SU-DHL-6 (cell line): ENCODE data around the gene TAMM41.
A peak's percentile ranks its signal among the peaks of the same experiment; 100 is the strongest.

Experiments
- H2AFZ ChIP-seq: fragments of 200-600 bp; sonication (generic); 2 replicates; pipeline ENCODE4 v1.6.1; 2014; ENCODE audit warnings: low read depth, mild to moderate bottlenecking, moderate library complexity, mixed read lengths, antibody characterized with exemption, low read length; ENCODE audit not compliant: severe bottlenecking
- H3F3A ChIP-seq: fragments of 200-600 bp; shearing (Covaris generic); 2 replicates; pipeline ENCODE4 v1.6.0; 2016; ENCODE audit warnings: antibody characterized with exemption, mild to moderate bottlenecking; ENCODE audit not compliant: insufficient read depth
- H3K27ac ChIP-seq: fragments of 200-600 bp; sonication (generic); 2 replicates; pipeline ENCODE4 v1.5.1; 2016; ENCODE audit warnings: low read depth, mild to moderate bottlenecking, low read length, moderate library complexity, mixed read lengths
- H3K27me3 ChIP-seq: fragments of 200-600 bp; sonication (generic), shearing (Covaris generic); 2 replicates; pipeline ENCODE4 v1.6.0; 2014; ENCODE audit warnings: mild to moderate bottlenecking, low read length
- H3K36me3 ChIP-seq: fragments of 200-600 bp; sonication (generic); 2 replicates; pipeline ENCODE4 v1.6.1; 2014; ENCODE audit warnings: mild to moderate bottlenecking, low read length, mixed read lengths
- H3K4me2 ChIP-seq: fragments of 300-600, 200-600 bp; shearing (Covaris generic), sonication (generic); 2 replicates; pipeline ENCODE4 v1.6.0; 2014; ENCODE audit warnings: low read length, low read depth, mild to moderate bottlenecking; ENCODE audit not compliant: poor library complexity, severe bottlenecking
- H3K4me3 ChIP-seq: fragments of 200-600 bp; sonication (generic); 2 replicates; pipeline ENCODE4 v1.5.1; 2014; ENCODE audit warnings: antibody characterized with exemption, low read length, mild to moderate bottlenecking, mixed read lengths; ENCODE audit not compliant: insufficient read depth, poor library complexity, severe bottlenecking
- H3K79me2 ChIP-seq: fragments of 200-600 bp; sonication (generic); 2 replicates; pipeline ENCODE4 v1.6.1; 2014; ENCODE audit warnings: mild to moderate bottlenecking, low read length, moderate library complexity; ENCODE audit not compliant: insufficient read depth
- H3K9ac ChIP-seq: fragments of 200-600 bp; sonication (generic); 2 replicates; pipeline ENCODE4 v1.7.0; 2014; ENCODE audit warnings: mild to moderate bottlenecking, low read length
- H3K9me2 ChIP-seq: fragments of 200-600 bp; sonication (generic); replicated peaks from 2 replicates; pipeline ENCODE4 v1.6.1; 2014; ENCODE audit warnings: low read length; ENCODE audit not compliant: insufficient read depth
- H3K9me3 ChIP-seq: fragments of 200-600 bp; sonication (generic); 2 replicates; pipeline ENCODE4 v1.6.1; 2014; ENCODE audit warnings: low read length, mixed read lengths; ENCODE audit not compliant: insufficient read depth
- H4K20me1 ChIP-seq: fragments of 200-600 bp; sonication (generic); 2 replicates; pipeline ENCODE4 v1.6.1; 2014; ENCODE audit warnings: low read depth, mild to moderate bottlenecking, antibody characterized with exemption, low read length, moderate library complexity, mixed read lengths
- CTCF ChIP-seq: fragments of 200-600 bp; sonication (generic); IDR thresholded peaks from one replicate; pipeline ENCODE4 v1.5.1; 2017; ENCODE audit warnings: antibody characterized with exemption, mild to moderate bottlenecking, low read length, moderate library complexity; ENCODE audit not compliant: insufficient read depth, poor library complexity, severe bottlenecking
- EZH2phosphoT487 ChIP-seq: fragments of 200-600 bp; sonication (generic), shearing (Covaris generic); conservative IDR thresholded peaks from 2 replicates; pipeline ENCODE4 v1.6.1; 2018; ENCODE audit warnings: mild to moderate bottlenecking, antibody characterized with exemption, low read length, moderate library complexity, mixed read lengths

TAMM41 gene

DNA sequence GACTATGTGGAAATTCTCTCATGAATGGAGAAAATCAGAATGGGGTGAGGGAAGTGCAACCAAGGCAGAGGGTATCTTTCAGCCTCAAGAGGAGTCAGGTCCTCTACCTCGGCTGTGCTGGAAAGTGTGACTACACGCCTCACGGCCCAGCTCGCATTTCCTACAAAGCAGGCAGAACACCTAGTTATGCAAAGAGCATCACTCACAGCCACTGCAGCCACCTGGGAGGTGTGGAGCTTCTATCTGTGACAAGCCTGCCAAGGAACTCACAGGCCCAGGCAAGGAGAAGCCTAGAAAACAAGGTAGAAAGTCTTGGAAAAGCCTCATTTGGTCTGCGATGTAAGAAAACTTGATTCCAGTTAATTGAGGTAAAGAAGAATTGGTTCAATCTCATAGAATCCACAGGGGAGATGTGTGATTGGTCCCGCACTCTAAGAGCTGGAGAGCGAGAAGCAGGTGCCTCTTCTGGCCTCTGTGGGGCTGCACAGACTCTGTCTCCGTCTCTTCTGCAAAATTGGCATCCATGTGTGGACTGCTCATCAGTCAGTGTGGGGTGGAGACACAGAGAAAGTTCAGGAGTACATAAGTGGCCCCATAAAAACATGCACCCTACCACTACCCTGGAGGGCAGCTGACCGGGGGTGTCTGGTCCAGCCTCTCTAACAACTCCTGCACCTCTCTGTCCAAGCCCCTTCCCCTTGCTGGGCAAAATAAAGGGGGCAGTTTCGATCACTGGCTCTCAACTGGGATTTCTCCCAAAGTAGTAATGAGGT lies 76.8 kb downstream of the TAMM41 start:
- Histone ChIP-seq H3K36me3 (no peaks in the 10 kb centered on the region), H3K79me2 (no peaks in the 10 kb centered on the region), H3K9me2 (no peaks in the 10 kb centered on the region), H3K27ac (no peak overlapping the region), H4K20me1 (no peaks in the 10 kb centered on the region), H3K4me2 (peak overlapping the region; percentile 57), H3K4me3 (peak overlapping the region; percentile 8), H3K9me3 (no peaks in the 10 kb centered on the region), H3F3A (0 out of 2 replicates have a peak, but pooled peaks cover 3% of the 10 kb centered on the region), H3K9ac (peak overlapping the region; percentile 38), H3K27me3 (no peaks in the 10 kb centered on the region), H2AFZ (peak overlapping the region; percentile 87)
- TF ChIP-seq CTCF: no peak
- no peak for TF ChIP-seq EZH2phosphoT487

DNA sequence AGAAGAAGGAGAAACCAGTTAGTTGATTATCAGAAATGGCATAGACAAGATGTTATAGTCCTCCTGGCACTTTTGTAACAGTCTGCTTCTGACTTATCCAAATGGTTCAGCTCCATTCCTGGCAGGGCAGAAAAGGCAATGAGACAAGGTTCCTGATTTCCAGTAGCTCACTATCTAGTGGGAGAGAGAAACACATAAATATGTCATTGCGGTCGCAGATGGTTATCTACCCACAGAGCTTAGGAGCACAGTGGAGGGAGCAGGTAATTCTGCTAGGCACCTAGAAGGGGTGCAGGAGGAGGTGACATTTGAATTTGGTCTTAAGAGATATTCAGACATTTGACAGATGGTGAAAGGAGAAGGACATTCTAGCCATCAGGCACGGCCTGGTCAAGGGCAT lies 78.1 kb downstream of the TAMM41 start:
- Histone ChIP-seq H3K27me3 (no peaks in the 10 kb centered on the region), H3K9me2 (no peaks in the 10 kb centered on the region), H4K20me1 (no peaks in the 10 kb centered on the region), H3K9me3 (no peaks in the 10 kb centered on the region), H3K27ac (no peak overlapping the region), H3K9ac (no peak overlapping the region), H3K4me3 (no peak overlapping the region), H3K4me2 (no peak overlapping the region), H3K36me3 (no peaks in the 10 kb centered on the region), H3K79me2 (no peaks in the 10 kb centered on the region), H3F3A (0 out of 2 replicates have a peak, but pooled peaks cover 3% of the 10 kb centered on the region), H2AFZ (no peak overlapping the region)
- TF ChIP-seq EZH2phosphoT487: no peak
- no peak for TF ChIP-seq CTCF

DNA sequence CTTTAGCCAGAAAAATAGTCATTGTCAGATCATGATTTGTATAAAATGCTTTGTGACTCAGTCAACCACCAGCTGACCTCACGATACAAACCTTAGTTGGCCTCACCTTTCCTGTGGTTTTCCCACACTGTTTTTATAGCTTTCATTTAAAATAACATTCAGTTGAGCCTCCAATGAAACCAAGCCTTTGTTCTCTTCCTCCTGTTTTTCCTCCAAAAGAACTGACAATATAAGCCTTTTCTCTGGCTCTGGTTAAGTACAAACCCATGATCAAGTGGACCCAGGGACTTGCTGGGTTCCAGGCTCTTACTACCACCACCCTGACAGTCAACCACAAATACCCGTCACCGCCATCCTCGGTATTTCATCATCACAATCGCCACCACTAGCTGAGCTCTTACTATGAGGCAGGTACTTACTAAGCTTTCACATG lies 81.7 kb downstream of the TAMM41 start:
- Histone ChIP-seq H3K9me3 (no peaks in the 10 kb centered on the region), H2AFZ (no peak overlapping the region), H3K79me2 (no peaks in the 10 kb centered on the region), H3K4me3 (no peak overlapping the region), H3K4me2 (no peak overlapping the region), H4K20me1 (no peaks in the 10 kb centered on the region), H3K9me2 (no peaks in the 10 kb centered on the region), H3F3A (0 out of 2 replicates have a peak, but pooled peaks cover 3% of the 10 kb centered on the region), H3K36me3 (no peaks in the 10 kb centered on the region), H3K27ac (no peak overlapping the region), H3K9ac (no peak overlapping the region), H3K27me3 (no peaks in the 10 kb centered on the region)
- TF ChIP-seq EZH2phosphoT487 (no peak), CTCF (no peak)
